A549 (cell line): ENCODE results near the gene ACVR1. TPM values are rescaled to one million over a fixed set of nuclear protein-coding genes. Genes with fewer than 3 reads are reported as not detected.

Source experiments
- ATAC-seq, 2 experiments: fragments of 200-7000 bp in 1 of 2; fragments of >200 bp in 1 of 2; cut with Nextera tagmentation in 1 of 2; cut with Tn5 transposase in 1 of 2; 3 replicates each; pipeline versions ENCODE4 v1.8.0 to v1.9.1; 2018 to 2020; ENCODE audit warnings: mild to moderate bottlenecking in 1 of 2, moderate library complexity in 1 of 2
- CTCF ChIA-PET: fragments of 300-600 bp; sonication (Branson Sonifier 250); formaldehyde crosslinking; extraction: SDS; loops from one replicate; lab custom pipeline; 2021; ENCODE audit warnings: antibody characterized with exemption, inconsistent platforms; lab: Yijun Ruan, JAX
- POLR2A ChIA-PET: fragments of 350-600 bp; formaldehyde crosslinking; extraction: SDS; loops from one replicate; lab custom pipeline; 2021; ENCODE audit warnings: antibody characterized with exemption, inconsistent platforms; lab: Yijun Ruan, JAX
- DNase-seq, 2 experiments: peaks; one replicate each; pipeline versions ENCODE4 v3.0.0 to v3.0.0-alpha.2; 2011 to 2016; ENCODE audit warnings: low read depth in 1 of 2, low spot score in 1 of 2
- FAIRE-seq: peaks from 2 replicates; lab custom pipeline; 2011; peaks lifted over from hg19 to GRCh38; lab: Jason Lieb, UNC
- H3K27ac ChIP-seq, 2 experiments: fragments of >200 bp; sonication (Bioruptor Twin); formaldehyde crosslinking; 3 replicates each; pipeline ENCODE4 v1.5.1; 2016 to 2017
- H3K4me1 ChIP-seq: fragments of >200 bp; sonication (Bioruptor Twin); formaldehyde crosslinking; 3 replicates; pipeline ENCODE4 v1.6.1; 2016
- H3K4me2 ChIP-seq: fragments of >200 bp; sonication (Bioruptor Twin); formaldehyde crosslinking; 3 replicates; pipeline ENCODE4 v1.6.1; 2016
- H3K4me3 ChIP-seq: fragments of >200 bp; sonication (Bioruptor Twin); formaldehyde crosslinking; 3 replicates; pipeline ENCODE4 v1.5.1; 2016
- H3K9me3 ChIP-seq: fragments of >200 bp; sonication (Bioruptor Twin); formaldehyde crosslinking; 3 replicates; pipeline ENCODE4 v1.6.1; 2016
- CHD2 ChIP-seq: fragments of 150-350 bp; IDR thresholded peaks from 2 replicates; pipeline ENCODE4 v1.6.1; 2014; ENCODE audit warnings: low read length; ENCODE audit not compliant: partially characterized antibody
- CHD4 ChIP-seq: fragments of 200-600 bp; sonication (generic); IDR thresholded peaks from 2 replicates; pipeline ENCODE4 v1.6.1; 2016; ENCODE audit warnings: antibody characterized with exemption, mild to moderate bottlenecking, borderline replicate concordance
- EP300 ChIP-seq, 2 experiments: fragments of >200 bp; sonication (Bioruptor Twin); formaldehyde crosslinking; IDR thresholded peaks; 2 replicates in 1 of 2; 3 replicates in 1 of 2; pipeline ENCODE4 v1.6.1; 2016 to 2017
- FOSB ChIP-seq: fragments of 250-450 bp; sonication (Bioruptor Pico); IDR thresholded peaks from 2 replicates; pipeline ENCODE4 v1.5.0; 2020; ENCODE audit warnings: mild to moderate bottlenecking, moderate library complexity
- FOXS1 ChIP-seq: fragments of 250-450 bp; sonication (Bioruptor Pico); IDR thresholded peaks from 2 replicates; pipeline ENCODE4 v1.5.0; 2020; ENCODE audit warnings: mild to moderate bottlenecking, moderate library complexity
- GATA3 ChIP-seq: IDR thresholded peaks from 2 replicates; pipeline ENCODE4 v1.6.1; 2012; ENCODE audit warnings: borderline replicate concordance
- HEYL ChIP-seq: fragments of 250-450 bp; sonication (Bioruptor Pico); IDR thresholded peaks from 2 replicates; pipeline ENCODE4 v1.8.0; 2021; ENCODE audit warnings: mild to moderate bottlenecking, moderate library complexity
- HOXB5 ChIP-seq: fragments of 250-450 bp; sonication (Bioruptor Pico); IDR thresholded peaks from 2 replicates; pipeline ENCODE4 v1.5.0; 2020; ENCODE audit warnings: mild to moderate bottlenecking, moderate library complexity
- KDM1A ChIP-seq: fragments of 200-600 bp; sonication (generic); IDR thresholded peaks from 2 replicates; pipeline ENCODE4 v1.6.1; 2016; ENCODE audit warnings: low read depth, mild to moderate bottlenecking
- MAFK ChIP-seq: fragments of 450-650 bp; IDR thresholded peaks from 2 replicates; pipeline ENCODE4 v1.6.1; 2014; ENCODE audit not compliant: partially characterized antibody
- POLR2AphosphoS2 ChIP-seq: conservative IDR thresholded peaks from 2 replicates; pipeline ENCODE4 v1.6.1; 2012; ENCODE audit warnings: low read length, improper control_type of control experiment, inconsistent platforms
- RARB ChIP-seq: fragments of 250-450 bp; sonication (Bioruptor Pico); IDR thresholded peaks from 2 replicates; pipeline ENCODE4 v1.8.0; 2021; ENCODE audit warnings: mild to moderate bottlenecking, moderate library complexity
- RFX5 ChIP-seq: fragments of 450-650 bp; IDR thresholded peaks from 2 replicates; pipeline ENCODE4 v1.7.1; 2014; ENCODE audit warnings: antibody characterized with exemption, mild to moderate bottlenecking, moderate library complexity
- SMC3 ChIP-seq: fragments of >200 bp; sonication (Bioruptor Twin); formaldehyde crosslinking; IDR thresholded peaks from 3 replicates; pipeline ENCODE4 v1.6.1; 2018; ENCODE audit warnings: inconsistent platforms
- TFCP2L1 ChIP-seq: fragments of 250-450 bp; sonication (Bioruptor Pico); IDR thresholded peaks from 2 replicates; pipeline ENCODE4 v1.5.0; 2021; ENCODE audit warnings: mild to moderate bottlenecking
- ZNF302 ChIP-seq: fragments of 250-450 bp; sonication (Bioruptor Pico); IDR thresholded peaks from 2 replicates; pipeline ENCODE4 v1.9.0; 2021; ENCODE audit warnings: inconsistent platforms, mild to moderate bottlenecking, moderate library complexity
- WGBS: methylation state at CpG from one replicate; pipeline ENCODE4 v1.1.6; 2017; ENCODE audit errors: missing lambda C conversion rate; 5-methylcytosine and 5-hydroxymethylcytosine counted together
- polyA plus RNA-seq, 4 experiments: library from polyadenylated mRNA; depleted of rRNA in 3 of 4; stranded (reverse); fragments of >200 nt; fragmentation: RNase III in 1 of 4; extraction: RNeasy Plus Mini Kit Qiagen cat#74134 plus additional on column Dnase treatment in 1 of 4; gene quantifications; 2 replicates in 3 of 4; 3 replicates in 1 of 4; pipeline ENCODE4 v1.2.3, GENCODE V29; 2011 to 2017
- TF ChIP-seq, protein P1 (sequence below): fragments of >200 bp; sonication (Bioruptor Twin); formaldehyde crosslinking; IDR thresholded peaks from 2 replicates; pipeline ENCODE4 v1.6.1; 2016
- TF ChIP-seq, protein P2 (sequence below): fragments of >200 bp; sonication (Bioruptor Twin); formaldehyde crosslinking; IDR thresholded peaks from 3 replicates; pipeline ENCODE4 v1.6.1; 2016
- TF ChIP-seq, protein P3 (sequence below): IDR thresholded peaks from 2 replicates; pipeline ENCODE4 v1.6.1; 2012
- TF ChIP-seq, protein P4 (sequence below): fragments of 150-350 bp; IDR thresholded peaks from 2 replicates; pipeline ENCODE4 v1.6.1; 2014; ENCODE audit warnings: low read depth, mild to moderate bottlenecking, low read length
- TF ChIP-seq, protein P5 (sequence below): fragments of 250-450 bp; sonication (Bioruptor Pico); IDR thresholded peaks from 2 replicates; pipeline ENCODE4 v1.5.0; 2020; ENCODE audit warnings: low read depth, mild to moderate bottlenecking, moderate library complexity

Gene ACVR1
- polyA plus RNA-seq, 2 of the 4 experiments (the other 2 are of a cell fraction): 14.6 to 21.6 TPM

DNA sequence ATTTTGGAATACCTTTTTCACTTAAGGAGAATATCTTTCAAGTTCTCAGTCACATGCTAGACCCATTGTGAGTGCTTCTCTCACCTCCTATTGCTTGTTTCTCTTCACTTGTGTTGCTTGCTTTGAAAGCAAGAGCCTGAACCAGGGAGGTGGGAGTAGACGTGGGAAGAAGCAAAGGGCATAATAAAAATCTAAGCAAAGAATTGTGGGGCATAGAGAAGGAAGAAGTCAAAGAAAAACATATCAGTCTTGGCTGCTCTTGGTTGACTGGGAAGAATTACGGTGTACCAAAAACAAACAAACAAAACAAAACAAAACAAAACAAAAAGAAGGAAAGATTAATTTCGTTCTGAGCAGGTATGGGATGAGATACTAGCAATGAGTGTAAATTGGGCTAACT is 48.9 kb upstream of the ACVR1 start:
- ATAC-seq: no peak
- CTCF ChIA-PET: no interaction called here
- H3K9me3 ChIP-seq: no peaks in the 10 kb centered on the region
- no peak for DNase-seq
- FAIRE-seq: no peak
- 34% methylated on average over 3 of the region's 3 CpGs for WGBS
- H3K4me3 ChIP-seq: no peak overlapping the region
- H3K4me2 ChIP-seq: no peak overlapping the region
- H3K4me1 ChIP-seq: no peaks in the 10 kb centered on the region
- H3K27ac ChIP-seq: no peak overlapping the region
- TF ChIP-seq CHD2 (no peak), MAFK (no peak)
- TF ChIP-seq, all 56 proteins: peak for 0
- POLR2A ChIA-PET: no interaction called here

DNA sequence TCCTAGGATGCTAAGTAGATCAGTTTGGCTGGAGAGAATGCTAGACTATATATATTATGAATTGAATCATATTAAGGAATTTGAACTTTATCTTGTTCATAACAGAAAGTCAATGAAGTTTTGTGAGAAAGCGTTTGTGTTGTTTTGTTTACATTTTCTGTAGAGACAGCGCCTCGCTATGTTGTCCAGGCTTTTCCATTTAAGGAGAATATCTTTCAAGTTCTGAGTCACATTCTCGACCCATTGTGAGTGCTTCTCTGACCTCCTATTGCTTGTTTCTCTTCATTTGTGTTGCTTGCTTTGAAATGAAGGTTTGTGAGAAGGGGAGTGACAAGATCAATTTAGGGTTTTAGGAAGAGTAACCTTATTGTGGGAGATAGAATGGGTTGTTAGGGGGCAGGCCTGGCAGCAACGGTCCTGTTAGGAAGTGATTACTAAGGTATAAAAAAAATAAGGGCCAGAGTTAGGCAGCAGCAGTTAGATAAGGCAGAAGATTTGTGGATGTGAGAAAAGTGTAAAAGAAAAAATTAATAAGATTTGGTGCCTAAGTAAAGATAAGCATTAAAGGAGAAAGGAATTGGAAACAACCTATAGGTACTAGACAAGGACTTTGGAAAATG is 47.6 kb upstream of the ACVR1 start:
- WGBS: 44% methylated on average over 5 of the region's 5 CpGs
- no peak overlapping the region for H3K4me3 ChIP-seq
- CTCF ChIA-PET: no interaction called here
- H3K4me1 ChIP-seq: no peaks in the 10 kb centered on the region
- H3K9me3 ChIP-seq: no peaks in the 10 kb centered on the region
- FAIRE-seq: no peak
- H3K27ac ChIP-seq: no peak overlapping the region
- POLR2A ChIA-PET: no interaction called here
- DNase-seq: no peak
- no peak for ATAC-seq
- TF ChIP-seq, protein P1, sequence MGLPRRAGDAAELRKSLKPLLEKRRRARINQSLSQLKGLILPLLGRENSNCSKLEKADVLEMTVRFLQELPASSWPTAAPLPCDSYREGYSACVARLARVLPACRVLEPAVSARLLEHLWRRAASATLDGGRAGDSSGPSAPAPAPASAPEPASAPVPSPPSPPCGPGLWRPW: no peak
- no peak for TF ChIP-seq RFX5
- no peak for TF ChIP-seq GATA3
- no peak for TF ChIP-seq CHD4
- TF ChIP-seq KDM1A: no peak
- TF ChIP-seq ZNF302 (CRISPR knock-in tag): no peak
- no peak for TF ChIP-seq FOXS1
- TF ChIP-seq MAFK: no peak
- TF ChIP-seq, protein P2, sequence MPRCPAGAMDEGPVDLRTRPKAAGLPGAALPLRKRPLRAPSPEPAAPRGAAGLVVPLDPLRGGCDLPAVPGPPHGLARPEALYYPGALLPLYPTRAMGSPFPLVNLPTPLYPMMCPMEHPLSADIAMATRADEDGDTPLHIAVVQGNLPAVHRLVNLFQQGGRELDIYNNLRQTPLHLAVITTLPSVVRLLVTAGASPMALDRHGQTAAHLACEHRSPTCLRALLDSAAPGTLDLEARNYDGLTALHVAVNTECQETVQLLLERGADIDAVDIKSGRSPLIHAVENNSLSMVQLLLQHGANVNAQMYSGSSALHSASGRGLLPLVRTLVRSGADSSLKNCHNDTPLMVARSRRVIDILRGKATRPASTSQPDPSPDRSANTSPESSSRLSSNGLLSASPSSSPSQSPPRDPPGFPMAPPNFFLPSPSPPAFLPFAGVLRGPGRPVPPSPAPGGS: no peak
- TF ChIP-seq HEYL: no peak
- H3K4me2 ChIP-seq: no peak overlapping the region

DNA sequence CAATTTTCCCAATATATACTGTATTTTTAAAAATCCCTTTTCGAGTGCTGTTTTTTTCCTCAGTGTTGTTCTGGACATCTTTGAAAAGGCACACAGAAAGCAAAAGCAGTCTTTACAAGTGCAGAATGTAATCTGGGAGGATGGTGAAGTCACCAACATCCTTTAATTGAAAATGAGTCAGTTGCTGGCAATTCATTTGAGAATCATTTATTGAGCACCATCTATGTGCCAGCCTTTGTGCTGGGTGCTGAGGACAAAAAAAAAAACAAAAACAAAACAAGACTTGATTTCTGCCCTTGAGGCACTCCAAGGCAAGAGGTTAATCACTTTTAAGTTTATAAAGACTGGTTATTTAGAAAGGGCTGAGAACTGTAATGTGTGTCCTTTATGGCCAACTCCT is 46.7 kb upstream of the ACVR1 start:
- Histone ChIP-seq H3K27ac (no peak overlapping the region), H3K4me2 (no peak overlapping the region), H3K4me3 (no peak overlapping the region), H3K9me3 (no peaks in the 10 kb centered on the region), H3K4me1 (no peaks in the 10 kb centered on the region)
- DNase-seq (no peak), ATAC-seq (no peak), FAIRE-seq (no peak)
- CTCF ChIA-PET: no interaction called here
- POLR2A ChIA-PET: no interaction called here
- 37% methylated on average over 1 of the region's 1 CpG for WGBS
- TF ChIP-seq KDM1A (no peak), FOSB (CRISPR knock-in tag) (no peak), GATA3 (no peak), RARB (no peak), ZNF302 (CRISPR knock-in tag) (no peak), SMC3 (no peak)
- TF ChIP-seq, protein P3, sequence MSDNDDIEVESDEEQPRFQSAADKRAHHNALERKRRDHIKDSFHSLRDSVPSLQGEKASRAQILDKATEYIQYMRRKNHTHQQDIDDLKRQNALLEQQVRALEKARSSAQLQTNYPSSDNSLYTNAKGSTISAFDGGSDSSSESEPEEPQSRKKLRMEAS: no peak
- TF ChIP-seq, protein P4, sequence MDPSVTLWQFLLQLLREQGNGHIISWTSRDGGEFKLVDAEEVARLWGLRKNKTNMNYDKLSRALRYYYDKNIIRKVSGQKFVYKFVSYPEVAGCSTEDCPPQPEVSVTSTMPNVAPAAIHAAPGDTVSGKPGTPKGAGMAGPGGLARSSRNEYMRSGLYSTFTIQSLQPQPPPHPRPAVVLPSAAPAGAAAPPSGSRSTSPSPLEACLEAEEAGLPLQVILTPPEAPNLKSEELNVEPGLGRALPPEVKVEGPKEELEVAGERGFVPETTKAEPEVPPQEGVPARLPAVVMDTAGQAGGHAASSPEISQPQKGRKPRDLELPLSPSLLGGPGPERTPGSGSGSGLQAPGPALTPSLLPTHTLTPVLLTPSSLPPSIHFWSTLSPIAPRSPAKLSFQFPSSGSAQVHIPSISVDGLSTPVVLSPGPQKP: no peak

DNA sequence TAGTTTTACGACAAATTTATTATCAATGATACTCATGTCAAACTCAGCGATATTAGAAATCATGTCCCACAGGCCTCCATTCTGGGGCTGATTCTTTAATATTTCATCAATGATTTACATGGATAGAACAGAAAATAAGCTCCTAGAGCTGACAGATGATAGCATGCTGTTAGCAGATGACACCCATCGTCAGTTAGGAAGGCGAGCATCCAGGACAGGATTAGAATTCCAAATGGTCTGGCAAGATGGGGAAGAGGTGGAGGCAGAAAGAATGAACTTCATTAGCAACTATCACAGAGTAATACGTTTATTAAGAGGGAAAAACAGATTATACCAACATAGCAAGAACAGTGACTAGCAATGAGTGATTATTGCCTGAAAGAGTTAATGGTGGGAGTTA is 46.2 kb upstream of the ACVR1 start:
- H3K9me3 ChIP-seq: no peaks in the 10 kb centered on the region
- CTCF ChIA-PET: no interaction called here
- no peak overlapping the region for H3K4me2 ChIP-seq
- POLR2A ChIA-PET: no interaction called here
- H3K4me3 ChIP-seq: no peak overlapping the region
- FAIRE-seq (no peak), DNase-seq (no peak), ATAC-seq (no peak)
- H3K4me1 ChIP-seq: no peaks in the 10 kb centered on the region
- 40% methylated on average over 5 of the region's 5 CpGs for WGBS
- H3K27ac ChIP-seq: no peak overlapping the region
- no peak for TF ChIP-seq GATA3
- TF ChIP-seq HOXB5 (CRISPR knock-in tag): no peak
- no peak for TF ChIP-seq EP300 (IDR thresholded peaks at IDR 0.05)
- TF ChIP-seq, protein P4: no peak
- TF ChIP-seq, protein P5, sequence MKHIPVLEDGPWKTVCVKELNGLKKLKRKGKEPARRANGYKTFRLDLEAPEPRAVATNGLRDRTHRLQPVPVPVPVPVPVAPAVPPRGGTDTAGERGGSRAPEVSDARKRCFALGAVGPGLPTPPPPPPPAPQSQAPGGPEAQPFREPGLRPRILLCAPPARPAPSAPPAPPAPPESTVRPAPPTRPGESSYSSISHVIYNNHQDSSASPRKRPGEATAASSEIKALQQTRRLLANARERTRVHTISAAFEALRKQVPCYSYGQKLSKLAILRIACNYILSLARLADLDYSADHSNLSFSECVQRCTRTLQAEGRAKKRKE (CRISPR knock-in tag): no peak
- TF ChIP-seq POLR2AphosphoS2: no peak
- no peak for TF ChIP-seq TFCP2L1
